H1 (cell line): Measurements from ENCODE around the gene PDE4D. TPM values are rescaled to one million over a fixed set of nuclear protein-coding genes. Genes with fewer than 3 reads are reported as not detected.

Experiments
- CTCF ChIA-PET: fragments of 300-600 bp; sonication (Branson Sonifier 250); formaldehyde crosslinking; loops from one replicate; lab custom pipeline; 2021; ENCODE audit not compliant: partially characterized antibody; lab: Charles Lee
- POLR2A ChIA-PET: fragments of 300-600 bp; sonication (Branson Sonifier 250); formaldehyde crosslinking; loops from one replicate; lab custom pipeline; 2021; ENCODE audit warnings: inconsistent platforms; ENCODE audit not compliant: partially characterized antibody; lab: Charles Lee
- DNase-seq, 2 experiments: peaks; one replicate each; pipeline versions ENCODE4 v3.0.0 to v3.0.0-alpha.2; 2010 to 2022; ENCODE audit warnings: low spot score in 2 of 2, low read depth in 1 of 2, mixed read lengths in 1 of 2
- FAIRE-seq: peaks from 2 replicates; lab custom pipeline; 2011; peaks lifted over from hg19 to GRCh38; lab: Jason Lieb, UNC
- H2AFZ ChIP-seq: 2 replicates; pipeline ENCODE4 v1.8.1; 2012; ENCODE audit warnings: low read length, inconsistent platforms
- H2AK5ac ChIP-seq: 2 replicates; pipeline ENCODE4 v1.6.1; 2013; ENCODE audit warnings: low read depth, low read length
- H2BK120ac ChIP-seq: replicated peaks from 2 replicates; pipeline ENCODE3; 2013; ENCODE audit warnings: low read depth, low read length, inconsistent platforms
- H2BK12ac ChIP-seq: 2 replicates; pipeline ENCODE4 v1.6.1; 2013; ENCODE audit warnings: low read depth, low read length
- H2BK15ac ChIP-seq: 2 replicates; pipeline ENCODE4 v1.6.1; 2013; ENCODE audit warnings: low read length
- H2BK20ac ChIP-seq: 2 replicates; pipeline ENCODE4 v1.6.1; 2013; ENCODE audit warnings: low read length
- H2BK5ac ChIP-seq: 2 replicates; pipeline ENCODE4 v1.6.1; 2013; ENCODE audit warnings: low read depth, low read length
- H3K14ac ChIP-seq: 2 replicates; pipeline ENCODE4 v1.6.1; 2013; ENCODE audit warnings: inconsistent platforms; ENCODE audit not compliant: insufficient read length
- H3K18ac ChIP-seq: 2 replicates; pipeline ENCODE4 v1.6.1; 2013; ENCODE audit warnings: low read length; ENCODE audit errors: extremely low read depth
- H3K23ac ChIP-seq: 2 replicates; pipeline ENCODE4 v1.6.1; 2013; ENCODE audit warnings: inconsistent platforms; ENCODE audit not compliant: insufficient read length
- H3K23me2 ChIP-seq: 2 replicates; pipeline ENCODE4 v1.6.1; 2013; ENCODE audit warnings: low read depth, low read length
- H3K27ac ChIP-seq: 2 replicates; pipeline ENCODE4 v1.6.1; 2011; ENCODE audit warnings: low read depth, low read length, inconsistent platforms
- H3K27me3 ChIP-seq, 4 experiments: replicated peaks in 1 of 4; 1 replicate in 1 of 4; 2 replicates in 3 of 4; pipeline versions ENCODE4 v1.6.1 to v1.8.1; 2011 to 2013; ENCODE audit warnings: low read length in 3 of 4, mild to moderate bottlenecking in 3 of 4, inconsistent platforms in 2 of 4, mixed read lengths in 2 of 4, moderate library complexity in 1 of 4; ENCODE audit not compliant: control insufficient read depth in 3 of 4, insufficient read depth in 3 of 4; ENCODE audit errors: extremely low read depth in 1 of 4
- H3K36me3 ChIP-seq, 4 experiments: 2 replicates each; pipeline versions ENCODE4 v1.6.1 to v1.8.1; 2011 to 2013; ENCODE audit warnings: mild to moderate bottlenecking in 4 of 4, low read length in 3 of 4, moderate library complexity in 2 of 4, control low read depth in 1 of 4, inconsistent platforms in 1 of 4; ENCODE audit not compliant: insufficient read depth in 4 of 4, control insufficient read depth in 2 of 4
- H3K4ac ChIP-seq: replicated peaks from 2 replicates; pipeline ENCODE3; 2013; ENCODE audit warnings: low read length, low read depth, mixed read lengths, inconsistent platforms; ENCODE audit not compliant: insufficient read length
- H3K4me1 ChIP-seq, 4 experiments: replicated peaks in 1 of 4; 1 replicate in 1 of 4; 2 replicates in 3 of 4; pipeline versions ENCODE4 v1.6.1 to v1.8.1; 2011 to 2013; ENCODE audit warnings: low read length in 3 of 4, inconsistent platforms in 2 of 4, mixed read lengths in 1 of 4; ENCODE audit not compliant: insufficient read depth in 4 of 4, control insufficient read depth in 3 of 4
- H3K4me2 ChIP-seq, 2 experiments: 2 replicates each; pipeline versions ENCODE4 v1.6.1 to v1.8.1; 2011 to 2013; ENCODE audit warnings: low read depth in 2 of 2, low read length in 2 of 2, control low read depth in 1 of 2, inconsistent platforms in 1 of 2, mild to moderate bottlenecking in 1 of 2; ENCODE audit not compliant: insufficient read depth in 1 of 2
- H3K4me3 ChIP-seq, 4 experiments: fragments of 200-600, 300-600 bp in 1 of 4; sonication (generic), shearing (Covaris generic), sonication (Bioruptor Twin) in 1 of 4; 2 replicates each; pipeline versions ENCODE4 v1.5.1 to v1.8.1; 2011 to 2016; ENCODE audit warnings: low read length in 4 of 4, low read depth in 3 of 4, control low read depth in 2 of 4, inconsistent platforms in 2 of 4, mild to moderate bottlenecking in 2 of 4, mixed read lengths in 1 of 4, moderate library complexity in 1 of 4; ENCODE audit not compliant: insufficient read depth in 2 of 4; ENCODE audit errors: extremely low read depth in 1 of 4
- H3K56ac ChIP-seq: replicated peaks from 2 replicates; pipeline ENCODE3; 2013; ENCODE audit warnings: low read depth, mild to moderate bottlenecking, mixed read lengths, low read length, inconsistent platforms; ENCODE audit not compliant: insufficient read length
- H3K79me1 ChIP-seq: 2 replicates; pipeline ENCODE4 v1.6.1; 2013; ENCODE audit warnings: low read depth, low read length, control low read depth
- H3K79me2 ChIP-seq, 2 experiments: 2 replicates each; pipeline versions ENCODE4 v1.6.1 to v1.8.1; 2012 to 2013; ENCODE audit warnings: low read length in 2 of 2, mild to moderate bottlenecking in 2 of 2, inconsistent platforms in 1 of 2; ENCODE audit not compliant: insufficient read depth in 2 of 2, control insufficient read depth in 1 of 2
- H3K9ac ChIP-seq, 4 experiments: replicated peaks in 1 of 4; 1 replicate in 1 of 4; 2 replicates in 3 of 4; pipeline versions ENCODE4 v1.6.1 to v1.8.1; 2011 to 2013; ENCODE audit warnings: low read depth in 3 of 4, low read length in 3 of 4, control low read depth in 2 of 4, mild to moderate bottlenecking in 2 of 4, moderate library complexity in 2 of 4, inconsistent platforms in 1 of 4; ENCODE audit errors: extremely low read depth in 1 of 4
- H3K9me3 ChIP-seq, 2 experiments: 2 replicates each; pipeline versions ENCODE4 v1.6.1 to v1.8.1; 2012 to 2013; ENCODE audit warnings: mild to moderate bottlenecking in 2 of 2, moderate library complexity in 2 of 2, control low read depth in 1 of 2, inconsistent platforms in 1 of 2, low read depth in 1 of 2, low read length in 1 of 2, mixed read lengths in 1 of 2; ENCODE audit not compliant: insufficient read depth in 2 of 2
- H4K20me1 ChIP-seq, 2 experiments: replicated peaks in 1 of 2; 2 replicates each; pipeline versions ENCODE3 to v1.8.1; 2011 to 2013; ENCODE audit warnings: inconsistent platforms in 2 of 2, low read length in 2 of 2, mild to moderate bottlenecking in 1 of 2; ENCODE audit not compliant: insufficient read depth in 2 of 2, control insufficient read depth in 1 of 2
- H4K5ac ChIP-seq: 2 replicates; pipeline ENCODE4 v1.6.1; 2013; ENCODE audit warnings: low read length, low read depth, mixed read lengths, inconsistent platforms; ENCODE audit not compliant: insufficient read length
- H4K8ac ChIP-seq: 2 replicates; pipeline ENCODE4 v1.8.0; 2013; ENCODE audit warnings: mild to moderate bottlenecking, moderate library complexity, low read length, inconsistent platforms; ENCODE audit not compliant: insufficient read depth; ENCODE audit errors: extremely low read depth
- H4K91ac ChIP-seq: replicated peaks from 2 replicates; pipeline ENCODE3; 2013; ENCODE audit warnings: low read length, mixed read lengths, inconsistent platforms; ENCODE audit not compliant: insufficient read length
- ATF3 ChIP-seq: IDR thresholded peaks from 2 replicates; pipeline ENCODE4 v1.6.1; 2011; ENCODE audit warnings: low read depth, mild to moderate bottlenecking, low read length; ENCODE audit not compliant: insufficient read depth
- CBX5 ChIP-seq: fragments of 300-800, 300-1000 bp; sonication (generic); IDR thresholded peaks from 2 replicates; pipeline ENCODE4 v1.7.1; 2016; ENCODE audit warnings: antibody characterized with exemption, low read length, low read depth
- CHD2 ChIP-seq: IDR thresholded peaks from 2 replicates; pipeline ENCODE4 v1.6.1; 2012; ENCODE audit warnings: low read length, improper control_type of control experiment
- GTF2F1 ChIP-seq: IDR thresholded peaks from 2 replicates; pipeline ENCODE4 v1.6.1; 2012; ENCODE audit warnings: low read depth, low read length, improper control_type of control experiment, borderline replicate concordance
- HDAC6 ChIP-seq: IDR thresholded peaks from one replicate; pipeline ENCODE4 v1.7.1; 2012; ENCODE audit warnings: low read depth, mild to moderate bottlenecking, inconsistent platforms, low read length, moderate library complexity
- JUND ChIP-seq: IDR thresholded peaks from 2 replicates; pipeline ENCODE4 v1.6.1; 2011; ENCODE audit warnings: mild to moderate bottlenecking, improper control_type of control experiment, low read length
- NANOG ChIP-seq: IDR thresholded peaks from 2 replicates; pipeline ENCODE4 v1.6.1; 2011; ENCODE audit warnings: low read length, low read depth, mild to moderate bottlenecking, inconsistent platforms; ENCODE audit not compliant: insufficient read depth, poor library complexity, severe bottlenecking
- NRF1 ChIP-seq: IDR thresholded peaks from 2 replicates; pipeline ENCODE4 v1.6.1; 2011; ENCODE audit warnings: mild to moderate bottlenecking, low read depth, low read length, improper control_type of control experiment
- POLR2A ChIP-seq, 2 experiments: IDR thresholded peaks; 1 replicate in 1 of 2; 2 replicates in 1 of 2; pipeline ENCODE4 v1.6.1; 2011; ENCODE audit warnings: low read depth in 2 of 2, low read length in 2 of 2, mild to moderate bottlenecking in 2 of 2; ENCODE audit errors: control extremely low read depth in 1 of 2
- RBBP5 ChIP-seq: IDR thresholded peaks from 2 replicates; pipeline ENCODE4 v1.7.1; 2012; ENCODE audit warnings: low read depth, mild to moderate bottlenecking, inconsistent platforms, low read length, moderate library complexity, borderline replicate concordance
- RFX5 ChIP-seq: IDR thresholded peaks from 2 replicates; pipeline ENCODE4 v1.6.1; 2011; ENCODE audit warnings: low read depth, low read length, improper control_type of control experiment, borderline replicate concordance
- SRF ChIP-seq: IDR thresholded peaks from 2 replicates; pipeline ENCODE4 v1.6.1; 2011; ENCODE audit warnings: mild to moderate bottlenecking, low read depth, low read length, moderate library complexity
- TAF7 ChIP-seq: optimal IDR thresholded peaks from 2 replicates; pipeline ENCODE3; 2011; ENCODE audit warnings: low read depth, mild to moderate bottlenecking, inconsistent platforms, low read length, moderate library complexity, borderline replicate concordance
- TEAD4 ChIP-seq: IDR thresholded peaks from 2 replicates; pipeline ENCODE4 v1.6.1; 2012; ENCODE audit warnings: low read depth, low read length, inconsistent platforms, mixed read lengths
- ZNF274 ChIP-seq: IDR thresholded peaks from 2 replicates; pipeline ENCODE4 v1.7.0; 2012; ENCODE audit warnings: low read length, borderline replicate concordance; ENCODE audit errors: extremely low read depth
- WGBS, 2 experiments: shearing (Covaris generic) in 1 of 2; methylation state at CpG; one replicate each; pipeline versions ENCODE4 v1.1.6 to v1.1.7; 2013 to 2015; ENCODE audit warnings: low lambda C conversion rate in 2 of 2, mixed read lengths in 2 of 2, inconsistent platforms in 1 of 2, low coverage in 1 of 2, missing lambda C conversion rate in 1 of 2; ENCODE audit not compliant: insufficient replicate concordance in 2 of 2, insufficient coverage in 1 of 2, insufficient read length in 1 of 2; ENCODE audit errors: extremely low coverage in 1 of 2, missing lambda C conversion rate in 1 of 2; 5-methylcytosine and 5-hydroxymethylcytosine counted together
- polyA plus RNA-seq, 7 experiments: library from polyadenylated mRNA; depleted of rRNA in 3 of 7; stranded (reverse) in 5 of 7; unstranded in 2 of 7; fragments of >200 nt in 5 of 7; fragments of 200-250 nt in 2 of 7; gene quantifications; 1 replicate in 5 of 7; 2 replicates in 1 of 7; 4 replicates in 1 of 7; pipeline versions ENCODE4 v1.2.1 to v1.2.3, GENCODE V29; 2011 to 2013; ENCODE audit warnings: missing spikeins in 2 of 7, mixed read lengths in 2 of 7
- total RNA-seq: library from RNA; stranded (reverse); fragmentation: NEBNext Ultra II Directional; extraction: Animal tissue kit (Norgen Biotek cat#: 25700); gene quantifications from 2 replicates; pipeline ENCODE4 v1.2.1, GENCODE V29; 2021

PDE4D gene
- total and polyA plus RNA-seq, 2 of the 8 experiments (the other 6 are each of a cell fraction or from before 2014, with no cell fraction given) = 2.3 to 3.7 TPM

- Histone ChIP-seq H2AFZ (no peak overlapping the region), H3K23ac (no peak overlapping the region), H2BK120ac (no peak overlapping the region), H3K27me3 (no peaks in the 10 kb centered on the region), H2BK12ac (no peak overlapping the region), H3K4me2 (no peak overlapping the region), H4K8ac (no peak overlapping the region), H3K79me2 (no peaks in the 10 kb centered on the region), H4K5ac (no peak overlapping the region), H3K14ac (no peak overlapping the region), H3K79me1 (no peaks in the 10 kb centered on the region), H4K20me1 (no peaks in the 10 kb centered on the region), H2BK5ac (no peak overlapping the region), H3K23me2 (peaks cover 3% of the 10 kb centered on the region; the same call in 1 of the 2 replicates), H3K18ac (no peak overlapping the region), H2BK15ac (no peak overlapping the region), H3K4me1 (no peaks in the 10 kb centered on the region), H3K56ac (no peak overlapping the region), H2AK5ac (no peak overlapping the region), H3K4me3 (no peak overlapping the region), H3K9ac (no peak overlapping the region), H4K91ac (no peak overlapping the region), H3K36me3 (no peaks in the 10 kb centered on the region), H2BK20ac (no peak overlapping the region), H3K27ac (no peak overlapping the region), H3K9me3 (no peaks in the 10 kb centered on the region), H3K4ac (no peak overlapping the region)
- DNase-seq = no peak
- CTCF ChIA-PET = interaction anchor here (0.6 to 1.2 kb wide), 5 partner anchors 18 to 573 kb away, joined by 3 to 4 read pairs (median 3); no protein-coding TSS in a partner anchor
- POLR2A ChIA-PET = no interaction called here
- FAIRE-seq = no peak
- 90% methylated on average over 1 of the region's 1 CpG; no CpG with 5 or more reads in 1 of the 2 experiments for WGBS, 2 experiments
- TF ChIP-seq HDAC6 = no peak
- no peak for TF ChIP-seq TAF7
- TF ChIP-seq TEAD4 = no peak
- no peak for TF ChIP-seq RFX5
- no peak for TF ChIP-seq SRF
- TF ChIP-seq POLR2A (IDR thresholded peaks at IDR 0.05; ENCODE audit: control extremely low read depth in 1 of 2, low read depth in 2 of 2, low read length in 2 of 2) = no peak
- no peak for TF ChIP-seq NRF1
- no peak for TF ChIP-seq RBBP5
- TF ChIP-seq GTF2F1 = no peak
- no peak for TF ChIP-seq ATF3
- no peak for TF ChIP-seq CHD2
- no peak for TF ChIP-seq JUND
- no peak for TF ChIP-seq CBX5
- TF ChIP-seq ZNF274 = no peak
- no peak for TF ChIP-seq NANOG
These were observed 680.9 kb downstream of the PDE4D start for GRCh38 chr5:59212596-59212995.
